Measurements from ENCODE around the gene SPATA25.

Gene SPATA25

GRCh38 chr20:45845452-45845851 lies 42.0 kb downstream of the SPATA25 start:
- DNase-seq (ENCODE audit: low spot score): no peak
- TF ChIP-seq CTCF (IDR thresholded peaks at IDR 0.05; ENCODE audit: extremely low read depth, insufficient read depth, missing control alignments): no peak
- in situ Hi-C loops (cut with MboI; ENCODE audit: low pct_unique_long_range_greater_than_20kb, low sequenced_read_pairs, unreplicated experiment): no loop called here

- in situ Hi-C loops (cut with MboI; ENCODE audit: low pct_unique_long_range_greater_than_20kb, low sequenced_read_pairs, unreplicated experiment): no loop called here
- no peak for TF ChIP-seq CTCF (IDR thresholded peaks at IDR 0.05; ENCODE audit: extremely low read depth, insufficient read depth, missing control alignments)
- DNase-seq (ENCODE audit: low spot score): no peak
Measured at GRCh38 chr20:45843506-45843905, 43.9 kb downstream of the SPATA25 start.

GRCh38 chr20:45842169-45842812 lies 45.1 kb downstream of the SPATA25 start:
- TF ChIP-seq CTCF (IDR thresholded peaks at IDR 0.05; ENCODE audit: extremely low read depth, insufficient read depth, missing control alignments): no peak
- DNase-seq (ENCODE audit: low spot score): peak; percentile 67
- in situ Hi-C loops (cut with MboI; ENCODE audit: low pct_unique_long_range_greater_than_20kb, low sequenced_read_pairs, unreplicated experiment): no loop called here

GRCh38 chr20:45841407-45842129 lies 45.9 kb downstream of the SPATA25 start:
- in situ Hi-C loops (cut with MboI; ENCODE audit: low pct_unique_long_range_greater_than_20kb, low sequenced_read_pairs, unreplicated experiment): no loop called here
- no peak for DNase-seq (ENCODE audit: low spot score)
- no peak for TF ChIP-seq CTCF (IDR thresholded peaks at IDR 0.05; ENCODE audit: extremely low read depth, insufficient read depth, missing control alignments)

GRCh38 chr20:45840700-45841198 lies 46.7 kb downstream of the SPATA25 start:
- TF ChIP-seq CTCF (IDR thresholded peaks at IDR 0.05; ENCODE audit: extremely low read depth, insufficient read depth, missing control alignments): no peak
- in situ Hi-C loops (cut with MboI; ENCODE audit: low pct_unique_long_range_greater_than_20kb, low sequenced_read_pairs, unreplicated experiment): no loop called here
- DNase-seq (ENCODE audit: low spot score): no peak

- TF ChIP-seq CTCF (IDR thresholded peaks at IDR 0.05; ENCODE audit: extremely low read depth, insufficient read depth, missing control alignments): no peak
- in situ Hi-C loops (cut with MboI; ENCODE audit: low pct_unique_long_range_greater_than_20kb, low sequenced_read_pairs, unreplicated experiment): no loop called here
- DNase-seq (ENCODE audit: low spot score): no peak
Measured at GRCh38 chr20:45836841-45837240, 50.6 kb downstream of the SPATA25 start.
